Gastrocnemius medialis (tissue), 4 donors: ENCODE results near the gene SEMA5B. TPM values are rescaled to one million over a fixed set of nuclear protein-coding genes. Genes with fewer than 3 reads are reported as not detected.

Experiments used
- ATAC-seq, 2 donors: fragments of 150-250 bp; one replicate each; pipeline ENCODE4 v1.9.1; 2016
- DNase-seq, 2 donors: peaks; one replicate each; pipeline ENCODE4 v3.0.0-alpha.2; 2019
- H3K27ac ChIP-seq, 4 donors: fragments of 200-600 bp; sonication (generic); 1 replicate in 1 of 4; 2 replicates in 3 of 4; pipeline ENCODE4 v1.5.1; 2016 to 2018; ENCODE audit warnings: mild to moderate bottlenecking in 2 of 4, moderate library complexity in 1 of 4
- H3K27me3 ChIP-seq, 3 donors: fragments of 200-600 bp; sonication (generic) in 2 of 3; 1 replicate in 1 of 3; 2 replicates in 2 of 3; pipeline versions ENCODE4 v1.5.1 to v1.6.0; 2016 to 2019; ENCODE audit warnings: mild to moderate bottlenecking in 1 of 3, moderate library complexity in 1 of 3
- H3K36me3 ChIP-seq, 2 donors: fragments of 200-600 bp; sonication (generic) in 1 of 2; one replicate each; pipeline ENCODE4 v1.5.1; 2017 to 2018
- H3K4me1 ChIP-seq, 2 donors: fragments of 200-600 bp; sonication (generic) in 1 of 2; one replicate each; pipeline ENCODE4 v1.5.1; 2016 to 2017; ENCODE audit warnings: mild to moderate bottlenecking in 2 of 2
- H3K4me3 ChIP-seq, 4 donors: fragments of 200-600 bp; sonication (generic) in 3 of 4; 1 replicate in 1 of 4; 2 replicates in 3 of 4; pipeline ENCODE4 v1.5.1; 2016 to 2019; ENCODE audit warnings: mild to moderate bottlenecking in 2 of 4
- H3K9me3 ChIP-seq, 3 donors: fragments of 200-600 bp; sonication (generic) in 2 of 3; 1 replicate in 1 of 3; 2 replicates in 2 of 3; pipeline ENCODE4 v1.5.1; 2016 to 2019
- POLR2A ChIP-seq, 2 donors: fragments of 450-650 bp; IDR thresholded peaks; one replicate each; pipeline ENCODE4 v1.6.1; 2017; ENCODE audit warnings: antibody characterized with exemption in 2 of 2, mild to moderate bottlenecking in 2 of 2, moderate library complexity in 2 of 2
- in situ Hi-C, 4 donors: fragments of 200-750 bp; cut with MboI; loops; one replicate each; pipeline versions ENCODE4 v1.15.0 to v1.8.0; 2017; ENCODE audit warnings: low sequenced_read_pairs in 4 of 4
- intact Hi-C: fragments of 100-400 bp; cut with DNase I; formaldehyde crosslinking; loops from one replicate; pipeline ENCODE4 v1.15.1; 2023; ENCODE audit warnings: low total_unique reads
- total RNA-seq, 4 donors: library from RNA; depleted of rRNA; stranded (reverse); fragments of >200 nt; gene quantifications; one replicate each; pipeline versions ENCODE4 v1.1.0 to v1.2.3, GENCODE V29; 2016
- TF ChIP-seq, protein P1 (sequence below), 5 experiments: fragments of 450-650 bp in 3 of 5; fragments of 200-600 bp in 2 of 5; sonication (generic) in 2 of 5; IDR thresholded peaks in 4 of 5; conservative IDR thresholded peaks in 1 of 5; 1 replicate in 4 of 5; 2 replicates in 1 of 5; pipeline ENCODE4 v1.5.1; 2016 to 2019; ENCODE audit warnings: antibody characterized with exemption in 5 of 5, mild to moderate bottlenecking in 3 of 5, moderate library complexity in 3 of 5

Gene SEMA5B
- total RNA-seq, 4 donors from 2014 or later: 0.10 to 0.26 TPM; not detected in 2

- Histone ChIP-seq H3K4me1 (no peaks in the 10 kb centered on the region), H3K27ac (no peak overlapping the region), H3K36me3 (peaks cover 3 to 29% of the 10 kb centered on the region in 2 donors), H3K27me3 (no peaks in the 10 kb centered on the region), H3K9me3 (no peaks in the 10 kb centered on the region), H3K4me3 (no peak overlapping the region)
- in situ Hi-C loops: no loop called here
- no peak for ATAC-seq
- intact Hi-C loops: no loop called here
- TF ChIP-seq, protein P1, sequence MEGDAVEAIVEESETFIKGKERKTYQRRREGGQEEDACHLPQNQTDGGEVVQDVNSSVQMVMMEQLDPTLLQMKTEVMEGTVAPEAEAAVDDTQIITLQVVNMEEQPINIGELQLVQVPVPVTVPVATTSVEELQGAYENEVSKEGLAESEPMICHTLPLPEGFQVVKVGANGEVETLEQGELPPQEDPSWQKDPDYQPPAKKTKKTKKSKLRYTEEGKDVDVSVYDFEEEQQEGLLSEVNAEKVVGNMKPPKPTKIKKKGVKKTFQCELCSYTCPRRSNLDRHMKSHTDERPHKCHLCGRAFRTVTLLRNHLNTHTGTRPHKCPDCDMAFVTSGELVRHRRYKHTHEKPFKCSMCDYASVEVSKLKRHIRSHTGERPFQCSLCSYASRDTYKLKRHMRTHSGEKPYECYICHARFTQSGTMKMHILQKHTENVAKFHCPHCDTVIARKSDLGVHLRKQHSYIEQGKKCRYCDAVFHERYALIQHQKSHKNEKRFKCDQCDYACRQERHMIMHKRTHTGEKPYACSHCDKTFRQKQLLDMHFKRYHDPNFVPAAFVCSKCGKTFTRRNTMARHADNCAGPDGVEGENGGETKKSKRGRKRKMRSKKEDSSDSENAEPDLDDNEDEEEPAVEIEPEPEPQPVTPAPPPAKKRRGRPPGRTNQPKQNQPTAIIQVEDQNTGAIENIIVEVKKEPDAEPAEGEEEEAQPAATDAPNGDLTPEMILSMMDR (IDR thresholded peaks at IDR 0.05 in 4 of 5, conservative IDR thresholded peaks at IDR 0.05 in 1 of 5): no peak
- no peak for TF ChIP-seq POLR2A (IDR thresholded peaks at IDR 0.05)
- DNase-seq: no peak
Observed at GRCh38 chr3:122868322-122868721, 159.2 kb downstream of the SEMA5B start.

DNA sequence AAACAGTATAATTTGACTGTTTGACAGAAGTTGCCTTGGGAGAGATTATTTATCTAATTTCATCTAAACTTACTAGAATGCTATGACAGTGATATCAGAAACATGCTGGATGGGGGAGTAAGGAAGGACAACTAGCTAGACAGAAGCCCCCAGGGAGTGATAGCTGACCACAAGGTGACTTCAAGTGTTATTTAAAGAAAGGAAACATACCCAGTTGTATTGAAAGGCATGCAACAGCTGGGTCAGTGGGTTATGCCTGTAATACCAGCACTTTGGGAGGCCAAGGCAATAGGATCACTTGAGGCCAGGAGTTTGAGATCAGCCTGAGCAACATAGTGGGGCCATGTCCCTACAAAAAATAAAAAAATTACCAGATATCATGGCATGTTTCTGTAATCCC, 163.1 kb downstream of the SEMA5B start:
- Histone ChIP-seq H3K4me3 (no peak overlapping the region), H3K36me3 (peaks cover 0 to 44% of the 10 kb centered on the region in 2 donors), H3K27ac (no peak overlapping the region), H3K27me3 (no peaks in the 10 kb centered on the region), H3K4me1 (no peaks in the 10 kb centered on the region), H3K9me3 (no peaks in the 10 kb centered on the region)
- TF ChIP-seq, protein P1 (IDR thresholded peaks at IDR 0.05 in 4 of 5, conservative IDR thresholded peaks at IDR 0.05 in 1 of 5): no peak
- TF ChIP-seq POLR2A (IDR thresholded peaks at IDR 0.05): no peak
- DNase-seq: no peak
- no peak for ATAC-seq
- intact Hi-C loops (no loop called here), in situ Hi-C loops (no loop called here)

- Histone ChIP-seq H3K4me3 (no peak overlapping the region), H3K36me3 (peaks cover 0 to 38% of the 10 kb centered on the region in 2 donors), H3K4me1 (no peaks in the 10 kb centered on the region), H3K27me3 (no peaks in the 10 kb centered on the region), H3K9me3 (no peaks in the 10 kb centered on the region), H3K27ac (no peak overlapping the region)
- TF ChIP-seq, protein P1 (IDR thresholded peaks at IDR 0.05 in 4 of 5, conservative IDR thresholded peaks at IDR 0.05 in 1 of 5): no peak
- TF ChIP-seq POLR2A (IDR thresholded peaks at IDR 0.05): no peak
- ATAC-seq (no peak), DNase-seq (no peak)
- intact Hi-C loops (no loop called here), in situ Hi-C loops (no loop called here)
Observed at GRCh38 chr3:122862381-122862780, 165.2 kb downstream of the SEMA5B start.

Other genes starting within 250 kb of the SEMA5B start
- gene HSPBAP1, start 233.9 kb downstream of the SEMA5B start, total RNA-seq: 10 to 100 TPM; 14.5 to 30.7 (median 17.0) TPM
- gene SLC49A4, start 232.7 kb downstream of the SEMA5B start, total RNA-seq: 10 to 100 TPM; 29.0 to 81.7 (median 44.8) TPM
- 1 to 10 TPM; 2.3 to 4.2 (median 3.0) TPM for gene PDIA5, start 39.3 kb upstream of the SEMA5B start, total RNA-seq
- 10 to 100 TPM; 13.8 to 22.6 (median 16.8) TPM for gene SEC22A, start 174.2 kb upstream of the SEMA5B start, total RNA-seq